CD4-positive, alpha-beta T cell (primary cell): ENCODE measurements around the gene ARHGEF4. TPM values are rescaled to one million over a fixed set of nuclear protein-coding genes. Genes with fewer than 3 reads are reported as not detected.
"Not testable (repeated sequence)": the region's sequence is repeated elsewhere in the genome, so short reads cannot be mapped to it uniquely, and the experiment has no call there.

Source experiments
- ATAC-seq: fragments of 200-7000 bp; cut with Tn5 transposase; one replicate; pipeline ENCODE4 v1.10.0; 2022; ENCODE audit warnings: mild to moderate bottlenecking; ENCODE audit not compliant: poor library complexity
- CTCF ChIA-PET: fragments of 350-600 bp; sonication (Branson Sonifier 250); formaldehyde crosslinking; loops from one replicate; lab custom pipeline; 2021; ENCODE audit warnings: antibody characterized with exemption, inconsistent platforms; lab: Charles Lee
- POLR2A ChIA-PET: fragments of 350-600 bp; sonication (Branson Sonifier 250); formaldehyde crosslinking; loops from one replicate; lab custom pipeline; 2021; ENCODE audit warnings: antibody characterized with exemption, inconsistent platforms; lab: Charles Lee
- DNase-seq, 14 experiments: peaks; one replicate each; pipeline ENCODE4 v3.0.0-alpha.2; 2013 to 2020; ENCODE audit warnings: mixed read lengths in 2 of 14
- H3K27ac ChIP-seq, 2 donors: one replicate each; pipeline versions ENCODE4 v1.5.1 to v1.7.0; 2013; ENCODE audit warnings: low read length in 2 of 2, low read depth in 1 of 2, mild to moderate bottlenecking in 1 of 2
- H3K27me3 ChIP-seq, 2 experiments: 1 replicate in 1 of 2; 2 replicates in 1 of 2; pipeline versions ENCODE4 v1.6.1 to v1.7.0; 2013; ENCODE audit warnings: low read length in 2 of 2, control low read depth in 1 of 2, mild to moderate bottlenecking in 1 of 2, moderate library complexity in 1 of 2; ENCODE audit not compliant: insufficient read depth in 2 of 2, control insufficient read depth in 1 of 2
- H3K36me3 ChIP-seq: one replicate; pipeline ENCODE4 v1.6.1; 2013; ENCODE audit warnings: low read length, control low read depth; ENCODE audit not compliant: insufficient read depth
- H3K4me1 ChIP-seq: one replicate; pipeline ENCODE4 v1.6.1; 2013; ENCODE audit warnings: low read length, control low read depth; ENCODE audit not compliant: insufficient read depth
- H3K4me3 ChIP-seq: one replicate; pipeline ENCODE4 v1.5.1; 2013; ENCODE audit warnings: mild to moderate bottlenecking, low read length, moderate library complexity
- H3K9me3 ChIP-seq, 2 experiments: 1 replicate in 1 of 2; 2 replicates in 1 of 2; pipeline versions ENCODE4 v1.6.1 to v1.7.0; 2013; ENCODE audit warnings: low read length in 2 of 2, mild to moderate bottlenecking in 2 of 2, control low read depth in 1 of 2, moderate library complexity in 1 of 2; ENCODE audit not compliant: control insufficient read depth in 1 of 2, insufficient read depth in 1 of 2
- H3K27ac Mint-ChIP-seq: one replicate; pipeline ENCODE4 v1.8.0; 2020; ENCODE audit warnings: mixed read lengths
- H3K27me3 Mint-ChIP-seq: one replicate; pipeline ENCODE4 v1.8.0; 2021; ENCODE audit warnings: mixed read lengths
- H3K36me3 Mint-ChIP-seq: one replicate; pipeline ENCODE4 v1.8.0; 2021; ENCODE audit warnings: low read depth, mixed read lengths
- H3K4me1 Mint-ChIP-seq: one replicate; pipeline ENCODE4 v1.8.0; 2021; ENCODE audit warnings: low read depth, mixed read lengths
- H3K4me3 Mint-ChIP-seq: one replicate; pipeline ENCODE4 v1.8.0; 2020; ENCODE audit warnings: mild to moderate bottlenecking, mixed read lengths
- H3K9me3 Mint-ChIP-seq: one replicate; pipeline ENCODE4 v1.8.0; 2020; ENCODE audit warnings: mixed read lengths
- CTCF ChIP-seq: fragments of 200-600 bp; IDR thresholded peaks from one replicate; pipeline ENCODE4 v1.8.0; 2022; ENCODE audit warnings: antibody characterized with exemption, mild to moderate bottlenecking
- intact Hi-C, 2 experiments: fragments of 100-400 bp; cut with DNase I in 1 of 2; cut with micrococcal nuclease in 1 of 2; formaldehyde crosslinking; loops; one replicate each; pipeline versions ENCODE4 v1.15.1 to v1.9.0; 2023 to 2025; cut with DNase I, micrococcal nuclease
- total RNA-seq, 174 experiments: library from RNA in 2 of 174; stranded (reverse) in 2 of 174; gene quantifications; one replicate each; pipeline ENCODE4 v1.2.3 and lab custom pipeline; 2021 to 2026

Gene ARHGEF4
- total RNA-seq, 2 experiments from 2014 or later = 3.6 to 4.1 TPM

- intact Hi-C loops = no loop called here
- H3K27me3 ChIP-seq = no peaks in the 10 kb centered on the region
- H3K4me1 Mint-ChIP-seq = peaks cover 59% of the 10 kb centered on the region
- H3K27me3 Mint-ChIP-seq = no peaks in the 10 kb centered on the region
- peaks cover 93% of the 10 kb centered on the region for H3K36me3 Mint-ChIP-seq
- H3K9me3 ChIP-seq = no peaks in the 10 kb centered on the region
- H3K27ac ChIP-seq = no peak overlapping the region
- no peak overlapping the region for H3K27ac Mint-ChIP-seq
- ChIA-PET CTCF (interaction anchor here (1.6 kb wide), 1 partner anchor 10 kb away, joined by 3 read pairs; no protein-coding TSS in a partner anchor), POLR2A (interaction anchor here (0.7 kb wide), 1 partner anchor 269 kb away, joined by 3 read pairs; no protein-coding TSS in a partner anchor)
- no peak for ATAC-seq
- H3K4me3 Mint-ChIP-seq = no peak overlapping the region
- H3K4me3 ChIP-seq = no peak overlapping the region
- DNase-seq = no peak
- no peak for TF ChIP-seq CTCF
- no peaks in the 10 kb centered on the region for H3K9me3 Mint-ChIP-seq
- peaks cover 13% of the 10 kb centered on the region for H3K4me1 ChIP-seq
- H3K36me3 ChIP-seq = peaks cover 86% of the 10 kb centered on the region
These were observed 240.6 kb downstream of the ARHGEF4 start for GRCh38 chr2:131077182-131077846.

- Histone ChIP-seq H3K27ac (no peak overlapping the region), H3K27me3 (no peaks in the 10 kb centered on the region), H3K36me3 (peaks cover 80% of the 10 kb centered on the region), H3K9me3 (no peaks in the 10 kb centered on the region), H3K4me1 (peaks cover 13% of the 10 kb centered on the region), H3K4me3 (no peak overlapping the region)
- ATAC-seq = no peak
- no peak for DNase-seq
- POLR2A ChIA-PET = no interaction called here
- CTCF ChIA-PET = interaction anchor here (1.6 kb wide), 1 partner anchor 11 kb away, joined by 3 read pairs; no protein-coding TSS in a partner anchor
- no peak overlapping the region for H3K4me3 Mint-ChIP-seq
- H3K9me3 Mint-ChIP-seq = no peaks in the 10 kb centered on the region
- H3K27ac Mint-ChIP-seq = no peak overlapping the region
- H3K27me3 Mint-ChIP-seq = no peaks in the 10 kb centered on the region
- TF ChIP-seq CTCF = no peak
- intact Hi-C loops = no loop called here
- peaks cover 95% of the 10 kb centered on the region for H3K36me3 Mint-ChIP-seq
- peaks cover 63% of the 10 kb centered on the region for H3K4me1 Mint-ChIP-seq
These were observed 241.3 kb downstream of the ARHGEF4 start for GRCh38 chr2:131077966-131078365.

GRCh38 chr2:131079931-131080330 lies 243.2 kb downstream of the ARHGEF4 start:
- CTCF ChIA-PET, H3K27ac Mint-ChIP-seq, H3K27ac ChIP-seq, DNase-seq, intact Hi-C loops, H3K27me3 Mint-ChIP-seq, POLR2A ChIA-PET, H3K9me3 Mint-ChIP-seq, ATAC-seq, H3K27me3 ChIP-seq, H3K4me3 ChIP-seq, H3K4me3 Mint-ChIP-seq, H3K9me3 ChIP-seq: not testable (repeated sequence)
- Mint-ChIP-seq H3K36me3 (peaks cover 84% of the 10 kb centered on the region), H3K4me1 (peaks cover 57% of the 10 kb centered on the region)
- peaks cover 71% of the 10 kb centered on the region for H3K36me3 ChIP-seq
- H3K4me1 ChIP-seq = peaks cover 13% of the 10 kb centered on the region
